ENCODE measurements around the gene C1orf226. TPM values are rescaled to one million over a fixed set of nuclear protein-coding genes. Genes with fewer than 3 reads are reported as not detected.
"Not testable (repeated sequence)": the region's sequence is repeated elsewhere in the genome, so short reads cannot be mapped to it uniquely, and the experiment has no call there.

The C1orf226 gene
- 3.1 and 4.5 TPM in 2 replicates for polyA plus RNA-seq (2014; cell fraction: cytosol; rRNA removed)
- polyA plus RNA-seq (2014; cell fraction: nucleus; rRNA removed) = 4.3 and 9.9 TPM in 2 replicates

GRCh38 chr1:162381383-162381782, at the start of gene C1orf226:
Gene C1orf226, plus strand, starts transcription at chr1:162381728. Its CDS starts 174 bp downstream, at chr1:162381902.
- DNase-seq (ENCODE audit: low spot score) = no peak

- DNase-seq (ENCODE audit: low spot score) = no peak
Observed at GRCh38 chr1:162333991-162334390, 47.5 kb upstream of the C1orf226 start.

DNA sequence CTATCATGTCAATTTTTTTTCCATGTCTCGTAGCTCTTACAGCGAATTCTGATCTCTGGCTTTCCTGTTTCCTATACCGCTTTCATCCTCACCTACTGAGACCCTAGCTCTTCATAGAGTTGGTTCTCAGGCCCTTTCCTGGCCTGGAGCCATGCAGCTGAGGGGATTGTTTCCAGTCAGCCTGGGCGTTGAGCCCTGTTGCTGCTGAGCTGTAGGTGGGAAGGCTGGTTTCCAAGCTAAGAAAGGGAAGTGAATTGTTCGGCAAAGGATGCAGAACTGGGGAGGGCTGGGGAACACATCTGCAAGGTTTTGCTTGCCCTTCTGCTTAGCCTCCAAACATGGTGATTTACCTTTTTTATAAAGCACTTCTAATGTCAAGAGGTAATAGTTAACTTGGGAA, 46.4 kb upstream of the C1orf226 start:
- DNase-seq (ENCODE audit: low spot score) = no peak

DNA sequence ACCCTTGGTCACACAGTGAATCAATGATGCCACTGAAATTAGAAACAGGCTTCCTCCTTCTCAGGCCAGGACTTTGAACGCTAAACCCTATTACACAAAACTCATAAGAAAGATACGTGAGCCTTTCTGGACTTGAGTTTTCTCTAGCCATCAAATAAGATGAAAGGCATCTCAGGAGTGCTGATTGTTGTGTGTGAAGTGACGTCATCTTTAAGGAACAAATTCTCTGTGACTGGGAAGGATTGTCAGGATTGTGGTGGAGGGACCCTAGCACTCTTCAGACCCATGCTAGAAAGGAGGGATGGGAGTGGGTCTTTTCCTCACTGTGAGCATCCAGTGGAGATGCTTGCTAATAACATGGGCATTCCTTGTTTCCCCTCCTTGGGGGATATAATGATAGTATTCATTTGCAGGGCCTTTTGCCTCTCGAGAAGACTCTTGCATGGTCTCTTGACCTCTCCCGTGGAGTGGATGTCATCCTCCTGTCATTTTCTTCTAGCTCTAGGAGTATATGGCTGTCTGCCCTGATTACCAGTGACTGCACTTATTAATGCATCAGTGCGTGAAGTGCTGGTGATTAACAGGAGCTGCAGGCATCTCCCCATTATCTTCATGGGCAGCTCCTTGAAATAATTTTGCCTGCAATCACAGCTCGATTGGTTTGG, 44.8 kb upstream of the C1orf226 start:
- DNase-seq (ENCODE audit: low spot score) = no peak

DNA sequence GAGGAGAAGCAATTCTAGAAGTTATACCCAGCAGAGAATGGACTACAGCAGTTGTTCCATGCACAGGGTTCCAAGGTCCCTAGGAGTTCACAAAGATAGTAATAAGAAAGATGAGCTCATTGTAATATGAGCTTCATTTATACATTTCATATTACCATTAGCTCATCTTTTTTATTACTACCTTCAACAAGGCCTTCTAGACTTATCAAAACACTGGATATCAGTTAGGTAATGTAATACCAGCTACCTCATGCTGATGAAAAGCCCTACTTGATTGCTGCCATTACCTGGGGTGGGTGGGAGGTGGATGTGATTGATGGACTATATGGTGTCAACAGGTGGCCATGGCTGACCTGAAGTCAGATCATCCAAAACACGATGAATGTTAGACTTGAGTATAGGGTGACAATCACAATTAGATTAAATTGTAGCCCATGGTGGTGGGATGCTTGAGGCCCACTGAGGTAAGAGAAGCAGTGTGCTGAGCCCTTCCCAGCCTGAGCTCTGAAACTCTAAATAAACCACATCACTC, 39.0 kb upstream of the C1orf226 start:
- DNase-seq (ENCODE audit: low spot score) = no peak

GRCh38 chr1:162343470-162343869, 38.1 kb upstream of the C1orf226 start:
- DNase-seq (ENCODE audit: low spot score) = no peak

- DNase-seq (ENCODE audit: low spot score) = peak; percentile 5
Observed at GRCh38 chr1:162347281-162347680, 34.2 kb upstream of the C1orf226 start.

DNA sequence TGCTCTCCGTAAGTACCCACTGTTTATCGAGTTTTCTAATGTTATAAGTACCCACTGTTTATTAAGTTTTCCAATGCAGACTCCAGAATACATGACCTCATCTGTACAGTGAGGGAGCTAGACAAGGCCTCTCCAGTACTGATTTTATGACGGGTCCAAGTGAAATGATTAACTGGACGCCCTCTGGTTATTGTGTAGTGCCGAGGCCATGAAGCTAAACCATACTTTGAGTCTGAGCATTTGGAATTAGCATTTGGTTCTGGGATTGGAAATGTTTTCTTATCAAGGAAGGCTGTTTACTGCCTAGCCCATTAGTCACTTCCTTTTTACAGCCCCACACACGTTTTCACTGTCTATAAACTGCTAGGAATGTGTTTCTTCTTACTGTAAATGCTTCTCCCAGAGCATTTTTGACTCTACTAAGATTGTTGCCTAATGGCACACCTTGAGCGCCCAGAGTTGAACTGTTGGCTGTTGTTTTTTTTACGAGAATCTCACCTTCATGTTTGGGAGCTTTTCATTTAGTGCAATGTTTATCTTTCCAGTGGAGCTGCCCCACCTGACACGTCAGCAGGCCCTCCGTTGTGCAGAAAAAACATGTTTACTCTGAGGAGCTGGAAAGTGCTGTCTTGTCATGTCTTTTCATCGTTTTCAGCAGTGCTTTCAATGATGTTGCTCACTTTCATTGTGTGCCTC, 31.7 kb upstream of the C1orf226 start:
- DNase-seq (ENCODE audit: low spot score) = no peak

DNA sequence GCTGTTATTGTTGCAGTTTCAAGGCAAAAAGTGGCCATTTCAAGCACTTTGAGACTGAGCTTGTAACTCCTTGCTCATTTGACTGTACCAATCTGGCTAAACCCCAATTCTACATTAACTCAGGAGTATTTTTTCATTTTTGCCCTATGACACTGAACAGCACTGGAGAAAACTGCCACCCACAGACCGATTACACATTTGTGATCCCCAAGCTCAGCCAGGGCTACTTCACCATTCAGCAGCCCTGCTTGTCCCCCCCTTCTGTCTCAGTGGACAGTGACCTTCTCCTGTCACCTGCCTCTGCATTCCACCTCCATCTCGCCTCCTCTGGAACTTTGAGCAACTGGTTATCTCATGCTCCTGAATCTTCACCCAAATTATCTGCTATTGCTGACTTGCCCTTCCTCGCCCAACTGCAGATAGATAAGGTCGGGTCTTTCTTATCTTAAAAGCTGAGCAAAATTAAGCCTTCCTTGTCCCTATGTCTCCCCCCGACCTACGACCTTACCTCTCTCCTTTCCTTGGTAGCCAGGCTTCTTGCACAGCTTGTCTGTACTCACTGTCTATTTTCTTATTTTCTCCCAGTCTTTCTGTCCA, 30.2 kb upstream of the C1orf226 start:
- DNase-seq (ENCODE audit: low spot score) = no peak

DNA sequence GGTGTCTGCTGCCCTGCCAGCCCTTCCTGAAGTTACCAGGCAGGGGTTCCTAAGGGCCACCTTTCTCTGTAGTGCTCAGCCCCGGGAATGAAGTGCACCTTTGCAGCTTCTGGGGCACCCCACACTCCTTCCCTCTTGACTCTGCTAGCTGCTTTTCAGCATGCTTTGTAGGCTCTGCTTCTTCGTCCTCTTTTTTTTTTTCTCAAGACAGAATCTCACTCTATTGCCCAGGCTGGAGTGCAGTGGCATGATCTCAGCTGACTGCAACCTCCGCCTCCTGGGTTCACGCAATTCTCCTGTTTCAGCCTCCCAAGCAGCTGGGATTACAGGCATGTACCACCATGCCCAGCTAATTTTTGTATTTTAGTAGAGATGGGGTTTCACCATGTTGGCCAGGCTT, 29.7 kb upstream of the C1orf226 start:
- not testable (repeated sequence) for DNase-seq (ENCODE audit: low spot score)

GRCh38 chr1:162353078-162353477, 28.4 kb upstream of the C1orf226 start:
- DNase-seq (ENCODE audit: low spot score) = no peak

- DNase-seq (ENCODE audit: low spot score) = no peak
Observed at GRCh38 chr1:162353702-162354101, 27.8 kb upstream of the C1orf226 start.

DNA sequence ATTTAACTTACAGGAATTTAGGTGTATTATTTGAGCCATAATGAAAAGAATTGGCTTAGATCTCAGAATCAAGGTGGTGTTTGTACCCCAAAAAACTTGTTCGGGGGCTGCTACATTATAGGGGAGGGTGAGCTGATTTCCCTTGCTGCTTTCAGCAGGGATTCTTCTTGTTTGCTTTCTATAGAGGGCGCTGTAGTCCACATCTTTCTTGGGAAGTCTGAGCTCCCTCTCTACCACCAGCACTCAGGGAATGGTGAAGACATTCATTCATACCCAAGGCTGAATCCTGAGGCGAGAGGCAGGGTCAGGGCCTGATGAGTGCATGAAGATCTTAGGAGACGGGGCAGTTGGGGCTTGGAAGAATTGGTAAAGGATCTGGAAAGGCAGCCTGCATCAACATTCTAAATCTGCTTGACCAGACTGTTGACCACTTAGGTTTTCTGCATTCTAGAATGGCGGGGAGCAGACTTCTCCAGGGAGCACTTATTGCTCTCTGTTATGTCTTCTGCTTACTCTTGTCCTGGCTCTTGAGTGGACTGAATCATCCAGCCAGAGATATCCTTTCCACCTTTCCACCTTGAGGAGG, 23.8 kb upstream of the C1orf226 start:
- peak; percentile 27 for DNase-seq (ENCODE audit: low spot score)

- no peak for DNase-seq (ENCODE audit: low spot score)
Observed at GRCh38 chr1:162358928-162359327, 22.6 kb upstream of the C1orf226 start.

DNA sequence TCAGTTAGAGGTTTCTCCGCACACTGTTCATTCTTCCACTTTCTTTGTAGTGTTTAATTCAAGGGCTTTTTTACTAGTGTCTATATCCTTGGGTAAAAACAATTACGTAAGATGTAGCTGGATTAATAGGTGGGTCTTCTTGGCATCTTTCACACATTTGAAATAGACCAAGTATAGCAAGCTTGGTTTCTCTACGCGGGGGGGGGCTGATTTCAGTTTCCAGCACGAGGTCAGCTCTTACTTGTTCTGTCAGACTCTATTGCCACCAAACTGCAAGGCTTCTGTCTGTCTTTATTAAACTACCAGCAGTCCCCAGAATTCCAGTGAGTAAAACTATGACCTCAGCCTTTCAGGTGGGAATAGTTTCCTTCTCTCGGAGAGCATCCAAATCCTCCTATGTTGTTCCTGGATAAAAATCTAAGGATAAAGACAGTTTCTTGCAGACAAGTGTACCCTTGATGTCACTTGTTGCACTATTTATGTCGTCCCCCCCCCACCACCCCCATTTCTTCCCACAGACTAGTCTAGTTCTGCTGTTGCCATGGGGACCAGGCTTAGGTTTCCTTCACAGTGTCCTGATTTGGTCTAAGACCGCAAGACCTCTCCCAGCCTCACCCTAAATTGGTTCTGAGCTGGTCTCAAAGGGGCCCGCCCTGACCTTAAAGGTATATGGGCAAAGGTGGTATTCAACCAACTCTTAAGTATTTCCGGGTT, 21.8 kb upstream of the C1orf226 start:
- no peak for DNase-seq (ENCODE audit: low spot score)

DNA sequence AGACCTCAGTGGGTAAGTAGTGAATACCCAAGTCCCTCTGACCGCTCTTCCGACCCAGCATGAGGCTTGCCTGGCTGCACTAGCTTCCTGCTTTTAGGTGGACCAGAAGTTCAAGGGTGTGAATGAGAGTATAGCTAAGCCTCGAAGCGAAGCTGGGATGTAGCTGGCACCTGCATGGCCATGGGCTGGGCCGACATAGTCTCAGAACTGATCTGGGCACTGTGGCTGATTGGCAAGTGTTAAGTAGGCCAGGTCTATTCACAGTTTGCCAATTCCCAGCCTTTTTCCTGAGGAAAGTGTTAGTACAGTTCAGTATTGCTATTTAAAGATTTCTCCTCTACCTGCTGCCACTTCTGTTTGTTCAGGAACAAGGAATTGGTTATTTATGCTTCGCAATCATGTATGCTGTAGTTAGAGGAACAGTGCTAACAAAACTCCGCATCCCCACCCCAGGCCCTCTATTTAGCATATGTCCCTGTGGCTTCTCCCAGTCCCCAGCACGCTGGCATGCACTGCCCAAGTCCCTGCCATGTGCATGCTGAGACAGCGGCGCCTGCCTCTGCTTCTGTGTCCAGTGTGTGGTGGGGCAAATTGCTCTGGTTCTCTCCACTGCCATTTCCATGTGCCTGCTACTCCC, 21.2 kb upstream of the C1orf226 start:
- no peak for DNase-seq (ENCODE audit: low spot score)

GRCh38 chr1:162360874-162361260, 20.7 kb upstream of the C1orf226 start:
- no peak for DNase-seq (ENCODE audit: low spot score)

GRCh38 chr1:162361349-162361748, 20.2 kb upstream of the C1orf226 start:
- DNase-seq (ENCODE audit: low spot score) = no peak

- DNase-seq (ENCODE audit: low spot score) = no peak
Observed at GRCh38 chr1:162363823-162364222, 17.7 kb upstream of the C1orf226 start.

DNA sequence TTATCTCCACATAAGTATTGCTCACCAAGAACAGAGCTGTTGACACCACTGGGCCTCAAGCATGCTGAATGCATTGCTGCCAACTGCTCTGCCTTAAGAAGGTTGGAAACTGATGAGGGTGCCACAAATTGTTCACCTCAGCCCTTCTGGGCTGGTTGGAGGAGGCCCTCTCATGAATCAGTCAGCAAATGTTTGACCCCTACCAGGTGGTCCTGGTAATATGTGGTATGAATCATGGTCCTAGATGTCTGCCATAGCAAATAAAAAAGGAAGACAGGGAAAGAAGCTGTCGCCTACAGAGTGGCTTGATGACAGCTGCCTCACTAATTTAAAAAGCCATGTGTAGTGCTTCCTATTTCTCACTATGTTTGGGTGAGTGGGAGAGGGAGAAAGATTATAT, 17.0 kb upstream of the C1orf226 start:
- no peak for DNase-seq (ENCODE audit: low spot score)
